Neural cell (in vitro differentiated cells): Measurements from ENCODE around the gene BRSK2. TPM values are rescaled to one million over a fixed set of nuclear protein-coding genes. Genes with fewer than 3 reads are reported as not detected.

Source experiments
- H2AFZ ChIP-seq: fragments of 200-600, 300-800 bp; sonication (generic), shearing (Covaris generic); 2 replicates; pipeline ENCODE4 v1.6.0; 2014; ENCODE audit warnings: low read depth, mild to moderate bottlenecking, antibody characterized with exemption, low read length, moderate library complexity
- H3F3A ChIP-seq: fragments of 200-600 bp; shearing (Covaris generic); 2 replicates; pipeline ENCODE4 v1.6.1; 2016; ENCODE audit warnings: mild to moderate bottlenecking, moderate library complexity, mixed read lengths, antibody characterized with exemption, low read length; ENCODE audit not compliant: insufficient read depth, poor library complexity, severe bottlenecking
- H3K27ac ChIP-seq: fragments of 200-600, 300-800 bp; sonication (generic), shearing (Covaris generic); 2 replicates; pipeline ENCODE4 v1.5.1; 2014; ENCODE audit warnings: mild to moderate bottlenecking, low read length, moderate library complexity
- H3K27me3 ChIP-seq: fragments of 300-800, 200-600 bp; sonication (generic), shearing (Covaris generic); 2 replicates; pipeline ENCODE4 v1.6.0; 2014; ENCODE audit warnings: mild to moderate bottlenecking, low read depth, low read length, moderate library complexity; ENCODE audit not compliant: insufficient read depth
- H3K36me3 ChIP-seq: fragments of 300-800, 200-600 bp; sonication (generic), shearing (Covaris generic); 2 replicates; pipeline ENCODE4 v1.5.1; 2014; ENCODE audit warnings: mild to moderate bottlenecking, antibody characterized with exemption, low read length, moderate library complexity; ENCODE audit not compliant: insufficient read depth
- H3K4me2 ChIP-seq: fragments of 300-800, 200-600 bp; sonication (generic), shearing (Covaris generic); 2 replicates; pipeline ENCODE4 v1.6.0; 2014; ENCODE audit warnings: mild to moderate bottlenecking, low read length
- H3K4me3 ChIP-seq: fragments of 300-800, 200-600 bp; sonication (generic), shearing (Covaris generic); 2 replicates; pipeline ENCODE4 v1.5.1; 2014; ENCODE audit warnings: mild to moderate bottlenecking, low read length, moderate library complexity
- H3K79me2 ChIP-seq: fragments of 200-600 bp; shearing (Covaris generic); replicated peaks from 2 replicates; pipeline ENCODE4 v1.6.0; 2014; ENCODE audit warnings: mild to moderate bottlenecking, low read length, moderate library complexity; ENCODE audit not compliant: insufficient read depth
- H3K9ac ChIP-seq: fragments of 300-800, 200-600 bp; sonication (generic), shearing (Covaris generic); 2 replicates; pipeline ENCODE4 v1.6.1; 2016; ENCODE audit warnings: mild to moderate bottlenecking, low read length, mixed read lengths
- H3K9me2 ChIP-seq: fragments of 200-600 bp; shearing (Covaris generic); 2 replicates; pipeline ENCODE4 v1.6.1; 2016; ENCODE audit warnings: mild to moderate bottlenecking, low read length, mixed read lengths; ENCODE audit not compliant: insufficient read depth
- H3K9me3 ChIP-seq: fragments of 200-600, 300-800 bp; sonication (generic), shearing (Covaris generic); 2 replicates; pipeline ENCODE4 v1.6.1; 2016; ENCODE audit warnings: mild to moderate bottlenecking, mixed run types, low read length, moderate library complexity, mixed read lengths
- H4K20me1 ChIP-seq: fragments of 200-600 bp; shearing (Covaris generic); 2 replicates; pipeline ENCODE4 v1.6.1; 2016; ENCODE audit warnings: mild to moderate bottlenecking, mixed run types; ENCODE audit not compliant: insufficient read depth
- CTCF ChIP-seq: fragments of 450-650 bp; IDR thresholded peaks from 2 replicates; pipeline ENCODE4 v1.5.1; 2014; ENCODE audit warnings: antibody characterized with exemption, mild to moderate bottlenecking, moderate library complexity; ENCODE audit not compliant: poor library complexity, severe bottlenecking
- EP300 ChIP-seq: fragments of 450-650 bp; conservative IDR thresholded peaks from 2 replicates; pipeline ENCODE4 v1.6.1; 2014; ENCODE audit warnings: antibody characterized with exemption, mild to moderate bottlenecking, moderate library complexity; ENCODE audit not compliant: poor library complexity, severe bottlenecking
- EZH2 ChIP-seq: fragments of 200-600, 300-800 bp; shearing (Covaris generic), sonication (generic); IDR thresholded peaks from 2 replicates; pipeline ENCODE4 v1.6.1; 2014; ENCODE audit warnings: antibody characterized with exemption, low read length, borderline replicate concordance, mild to moderate bottlenecking; ENCODE audit not compliant: insufficient read depth, poor library complexity, severe bottlenecking
- MXI1 ChIP-seq: fragments of 450-650 bp; conservative IDR thresholded peaks from 2 replicates; pipeline ENCODE4 v1.6.1; 2014; ENCODE audit warnings: antibody characterized with exemption, mild to moderate bottlenecking; ENCODE audit not compliant: poor library complexity, severe bottlenecking
- POLR2AphosphoS5 ChIP-seq: IDR thresholded peaks from 2 replicates; pipeline ENCODE4 v1.6.1; 2012
- RAD21 ChIP-seq: fragments of 450-650 bp; conservative IDR thresholded peaks from 2 replicates; pipeline ENCODE4 v1.6.1; 2014; ENCODE audit warnings: antibody characterized with exemption, mild to moderate bottlenecking, moderate library complexity
- REST ChIP-seq: IDR thresholded peaks from 2 replicates; pipeline ENCODE4 v1.6.1; 2012; ENCODE audit warnings: borderline replicate concordance
- SMC3 ChIP-seq: fragments of 450-650 bp; conservative IDR thresholded peaks from 2 replicates; pipeline ENCODE4 v1.6.1; 2014; ENCODE audit warnings: antibody characterized with exemption, mild to moderate bottlenecking, moderate library complexity; ENCODE audit not compliant: poor library complexity
- TAF1 ChIP-seq: IDR thresholded peaks from 2 replicates; pipeline ENCODE4 v1.6.1; 2012; ENCODE audit warnings: low read depth
- polyA plus RNA-seq: library from polyadenylated mRNA; depleted of rRNA; stranded (reverse); fragments of >200 nt; gene quantifications from 2 replicates; pipeline ENCODE4 v1.2.3, GENCODE V29; 2014

The BRSK2 gene
- polyA plus RNA-seq, 1 donor from 2014 or later, result 47.5 TPM

DNA sequence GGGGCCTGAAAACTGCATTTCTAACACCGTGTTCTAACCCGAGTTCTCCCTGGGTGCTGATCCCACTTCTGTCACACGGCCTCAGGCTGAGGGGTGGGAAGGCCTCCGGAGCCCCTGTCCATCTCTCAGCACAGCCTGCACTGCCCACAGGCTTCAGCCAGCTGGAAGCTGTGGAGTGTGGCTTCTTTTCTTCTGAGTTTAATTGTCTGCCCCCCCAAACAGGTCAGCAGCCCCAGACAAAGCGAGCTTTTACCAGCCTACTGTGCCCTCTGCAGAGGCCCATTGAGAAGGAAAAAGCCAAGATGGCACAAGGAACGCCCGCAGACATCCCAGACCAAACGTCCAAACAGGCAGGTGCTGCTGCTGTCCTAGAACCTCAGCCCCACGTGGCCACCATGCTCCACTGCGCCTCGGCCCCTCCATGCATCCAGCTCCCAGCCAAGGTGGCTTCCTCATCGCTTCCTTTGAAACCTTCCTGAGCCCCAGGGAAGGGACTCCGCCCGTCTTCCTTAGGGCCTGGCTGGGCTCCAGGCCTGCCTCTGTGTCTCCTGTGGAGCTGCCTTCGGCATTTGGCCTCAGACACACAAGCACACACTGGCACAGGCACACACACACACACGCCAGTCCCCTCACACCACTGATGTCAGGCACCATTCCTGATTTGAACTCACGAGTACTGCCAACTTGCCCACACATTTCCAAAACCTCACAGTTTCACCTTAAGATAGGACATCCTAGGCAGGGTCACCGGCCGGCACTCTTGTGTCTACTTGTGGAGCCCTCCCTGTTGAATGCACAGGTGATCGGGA, 95.2 kb downstream of the BRSK2 start:
- Histone ChIP-seq H3K4me2 (no peak overlapping the region), H3F3A (no peaks in the 10 kb centered on the region), H3K9me3 (no peaks in the 10 kb centered on the region), H3K9me2 (no peaks in the 10 kb centered on the region), H4K20me1 (no peaks in the 10 kb centered on the region), H3K36me3 (no peaks in the 10 kb centered on the region), H2AFZ (no peak overlapping the region), H3K4me3 (no peak overlapping the region), H3K27ac (no peak overlapping the region), H3K27me3 (no peaks in the 10 kb centered on the region), H3K9ac (no peak overlapping the region), H3K79me2 (no peaks in the 10 kb centered on the region)
- TF ChIP-seq CTCF (no peak), REST (no peak), SMC3 (no peak), TAF1 (no peak), EP300 (no peak)

DNA sequence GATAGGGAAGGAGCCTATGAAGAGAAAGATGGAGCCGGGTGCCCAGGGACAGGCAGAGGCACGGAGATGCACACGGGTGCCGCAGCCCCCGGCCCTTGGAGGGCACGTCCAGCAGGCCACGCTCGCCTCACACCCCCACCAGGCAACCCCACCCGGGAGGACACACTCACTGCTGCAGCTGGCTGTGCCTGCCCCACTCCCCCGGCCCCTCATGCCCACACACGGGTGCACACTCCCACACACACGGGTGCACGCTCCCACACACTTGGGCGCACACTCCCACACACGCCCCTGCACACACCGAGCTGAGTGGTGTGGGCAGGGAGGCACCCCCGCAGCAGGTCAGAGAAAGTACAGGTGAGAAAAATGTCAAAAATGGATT, 95.8 kb downstream of the BRSK2 start:
- TF ChIP-seq POLR2AphosphoS5 (no peak), MXI1 (no peak), REST (no peak), EP300 (no peak), SMC3 (no peak), CTCF (no peak), EZH2 (no peak), TAF1 (no peak), RAD21 (no peak)
- Histone ChIP-seq H3K36me3 (no peaks in the 10 kb centered on the region), H3K9me2 (no peaks in the 10 kb centered on the region), H3F3A (no peaks in the 10 kb centered on the region), H3K27ac (no peak overlapping the region), H3K9me3 (no peaks in the 10 kb centered on the region), H3K4me3 (no peak overlapping the region), H3K4me2 (no peak overlapping the region), H3K79me2 (no peaks in the 10 kb centered on the region), H3K9ac (no peak overlapping the region), H2AFZ (no peak overlapping the region), H4K20me1 (no peaks in the 10 kb centered on the region), H3K27me3 (no peaks in the 10 kb centered on the region)
